ENCODE data around the gene TCOF1.

The TCOF1 gene

DNA sequence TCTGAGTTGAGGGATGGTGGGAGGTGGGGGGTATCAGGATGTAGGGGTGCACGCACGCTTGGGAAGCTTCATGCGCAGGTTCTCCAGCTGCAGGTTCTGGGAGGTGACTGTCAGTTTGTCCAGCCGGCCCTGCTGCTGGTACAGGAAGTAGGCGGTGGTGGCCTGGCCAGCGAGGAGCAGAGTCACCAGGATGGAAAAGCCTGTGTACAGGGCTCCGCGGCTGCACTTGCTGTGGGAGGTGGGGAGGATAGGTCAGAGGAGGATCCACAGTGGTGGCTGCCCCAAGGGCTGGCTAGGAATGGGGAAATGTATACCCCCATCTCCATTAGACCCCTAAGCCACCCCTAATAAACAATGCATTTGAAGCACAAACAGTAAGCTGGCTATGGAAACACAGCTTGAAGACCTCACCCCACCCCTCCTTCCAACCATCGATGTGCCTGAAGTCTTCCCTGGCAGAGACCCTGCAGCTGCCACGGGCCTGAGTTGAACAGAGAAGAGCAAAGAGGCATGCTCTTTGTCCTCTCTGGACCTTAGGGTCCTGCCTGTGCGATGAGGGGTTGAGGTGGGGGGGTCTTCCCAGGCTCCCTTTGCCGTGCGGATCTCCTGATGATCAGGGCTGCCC, 49.7 kb downstream of the TCOF1 start:
- no peak for TF ChIP-seq EZH2phosphoT487 (IDR thresholded peaks at IDR 0.05; ENCODE audit: low read depth)
- TF ChIP-seq, protein P1, sequence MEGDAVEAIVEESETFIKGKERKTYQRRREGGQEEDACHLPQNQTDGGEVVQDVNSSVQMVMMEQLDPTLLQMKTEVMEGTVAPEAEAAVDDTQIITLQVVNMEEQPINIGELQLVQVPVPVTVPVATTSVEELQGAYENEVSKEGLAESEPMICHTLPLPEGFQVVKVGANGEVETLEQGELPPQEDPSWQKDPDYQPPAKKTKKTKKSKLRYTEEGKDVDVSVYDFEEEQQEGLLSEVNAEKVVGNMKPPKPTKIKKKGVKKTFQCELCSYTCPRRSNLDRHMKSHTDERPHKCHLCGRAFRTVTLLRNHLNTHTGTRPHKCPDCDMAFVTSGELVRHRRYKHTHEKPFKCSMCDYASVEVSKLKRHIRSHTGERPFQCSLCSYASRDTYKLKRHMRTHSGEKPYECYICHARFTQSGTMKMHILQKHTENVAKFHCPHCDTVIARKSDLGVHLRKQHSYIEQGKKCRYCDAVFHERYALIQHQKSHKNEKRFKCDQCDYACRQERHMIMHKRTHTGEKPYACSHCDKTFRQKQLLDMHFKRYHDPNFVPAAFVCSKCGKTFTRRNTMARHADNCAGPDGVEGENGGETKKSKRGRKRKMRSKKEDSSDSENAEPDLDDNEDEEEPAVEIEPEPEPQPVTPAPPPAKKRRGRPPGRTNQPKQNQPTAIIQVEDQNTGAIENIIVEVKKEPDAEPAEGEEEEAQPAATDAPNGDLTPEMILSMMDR (IDR thresholded peaks at IDR 0.05; ENCODE audit: low read depth, low read length): no peak
- Histone ChIP-seq H3K4me1 (ENCODE audit: low read length) (peaks cover 22% of the 10 kb centered on the region), H3K36me3 (replicated peaks; ENCODE audit: low read depth, low read length) (peaks cover 84% of the 10 kb centered on the region), H4K20me1 (ENCODE audit: insufficient read depth, low read length) (peaks cover 96% of the 10 kb centered on the region), H3K27me3 (ENCODE audit: low read depth, low read length) (no peaks in the 10 kb centered on the region), H3K9me3 (ENCODE audit: insufficient read depth, low read length) (no peaks in the 10 kb centered on the region), H3K79me2 (ENCODE audit: low read length) (peaks cover 71% of the 10 kb centered on the region), H2AFZ (ENCODE audit: low read depth, low read length) (no peak overlapping the region), H3K4me3 (ENCODE audit: low read length) (peak overlapping the region; percentile 100), H3K9ac (ENCODE audit: low read length) (no peak overlapping the region), H3K27ac (ENCODE audit: low read length) (peak overlapping the region; percentile 100), H3K4me2 (ENCODE audit: low read length) (peak overlapping the region; percentile 82)

DNA sequence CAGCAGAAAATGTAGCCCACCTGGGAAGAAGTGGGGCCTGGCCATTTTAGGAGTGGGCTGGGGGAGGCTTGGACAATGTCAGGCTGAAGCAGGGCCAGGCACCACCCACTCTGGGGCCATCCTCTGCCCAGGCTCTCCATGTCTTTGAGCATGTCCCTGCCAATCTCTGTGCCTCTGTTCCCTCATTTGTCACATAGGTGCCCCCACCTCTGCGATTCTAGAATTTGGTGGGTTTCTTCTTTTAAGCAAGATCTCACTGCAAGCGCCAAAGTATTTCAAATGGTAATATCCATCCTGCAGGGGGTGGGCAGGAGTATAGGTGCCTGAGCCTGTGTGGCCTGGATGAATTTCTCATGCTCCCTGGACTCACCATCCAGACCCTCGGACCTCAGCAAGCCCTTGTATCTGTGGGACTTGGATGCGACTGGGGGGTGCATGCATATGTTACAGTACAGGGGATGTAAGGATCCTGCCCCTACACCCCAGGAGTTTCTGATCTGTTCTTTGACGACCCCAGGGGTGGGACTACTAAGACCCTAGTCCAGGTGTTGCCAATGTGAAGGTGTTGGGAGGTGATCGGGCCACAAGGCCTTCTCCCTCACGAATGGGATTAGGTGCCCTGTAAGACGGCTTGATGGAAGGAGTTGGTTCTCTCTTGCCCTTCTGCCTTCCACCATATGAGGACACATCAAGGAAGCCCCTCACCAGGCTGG, 50.9 kb downstream of the TCOF1 start:
- Histone ChIP-seq H3K27ac (ENCODE audit: low read length) (peak overlapping the region; percentile 100), H3K9ac (ENCODE audit: low read length) (peak overlapping the region; percentile 40), H2AFZ (ENCODE audit: low read depth, low read length) (no peak overlapping the region), H3K9me3 (ENCODE audit: insufficient read depth, low read length) (no peaks in the 10 kb centered on the region), H3K79me2 (ENCODE audit: low read length) (peaks cover 76% of the 10 kb centered on the region), H3K36me3 (replicated peaks; ENCODE audit: low read depth, low read length) (peaks cover 75% of the 10 kb centered on the region), H3K4me3 (ENCODE audit: low read length) (peak overlapping the region; percentile 100), H4K20me1 (ENCODE audit: insufficient read depth, low read length) (peaks cover 85% of the 10 kb centered on the region), H3K4me1 (ENCODE audit: low read length) (peaks cover 28% of the 10 kb centered on the region), H3K27me3 (ENCODE audit: low read depth, low read length) (no peaks in the 10 kb centered on the region), H3K4me2 (ENCODE audit: low read length) (peak overlapping the region; percentile 82)
- TF ChIP-seq EZH2phosphoT487 (IDR thresholded peaks at IDR 0.05; ENCODE audit: low read depth): no peak

DNA sequence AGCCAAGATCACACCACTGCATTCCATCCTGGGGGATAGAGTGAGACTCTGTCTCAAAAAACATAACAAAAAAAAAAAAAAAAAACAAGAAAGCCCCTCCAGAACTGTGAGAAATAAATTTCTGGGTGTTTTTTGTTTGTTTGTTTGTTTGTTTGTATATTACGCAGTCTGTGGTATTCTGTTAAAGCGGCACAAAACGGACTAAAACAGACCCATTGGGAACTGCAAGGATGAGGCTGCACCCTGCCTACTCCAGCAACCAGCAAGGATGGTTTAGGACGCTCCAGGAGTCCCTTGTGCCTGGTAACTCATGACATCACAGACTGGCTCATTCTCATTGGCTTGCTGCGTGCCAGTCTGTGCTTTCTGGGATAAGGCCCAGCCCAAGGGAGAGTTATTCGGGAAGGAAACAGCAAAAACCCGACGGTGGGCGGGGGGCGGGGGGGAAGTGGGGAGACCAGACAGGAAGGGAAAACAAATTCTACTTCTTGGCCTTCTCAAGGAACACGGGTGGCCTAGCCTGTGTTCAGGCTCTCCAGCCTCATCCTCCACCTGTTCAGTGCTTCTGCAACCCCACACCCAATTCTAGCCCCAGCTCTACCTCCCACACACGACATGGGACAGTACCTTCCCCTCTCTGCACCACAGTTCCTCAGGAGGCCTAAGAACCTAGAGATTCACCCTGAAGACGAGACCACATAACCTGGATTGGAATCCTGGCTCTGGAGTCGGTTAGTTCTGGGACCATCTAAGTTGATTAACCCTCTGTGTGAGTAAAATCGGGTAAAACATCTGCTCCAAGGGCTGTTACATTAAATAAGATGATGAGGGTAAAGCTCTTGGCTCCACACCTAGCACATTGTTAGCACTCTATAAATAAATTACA, 52.4 kb downstream of the TCOF1 start:
- peak overlapping the region; percentile 100 for H3K4me3 ChIP-seq (ENCODE audit: low read length)
- H3K4me1 ChIP-seq (ENCODE audit: low read length): peaks cover 42% of the 10 kb centered on the region
- H3K9me3 ChIP-seq (ENCODE audit: insufficient read depth, low read length): no peaks in the 10 kb centered on the region
- peak overlapping the region; percentile 100 for H3K27ac ChIP-seq (ENCODE audit: low read length)
- H3K36me3 ChIP-seq (replicated peaks; ENCODE audit: low read depth, low read length): peaks cover 64% of the 10 kb centered on the region
- peak overlapping the region; percentile 100 for H3K9ac ChIP-seq (ENCODE audit: low read length)
- TF ChIP-seq, protein P1 (IDR thresholded peaks at IDR 0.05; ENCODE audit: low read depth, low read length): no peak
- TF ChIP-seq EZH2phosphoT487 (IDR thresholded peaks at IDR 0.05; ENCODE audit: low read depth): no peak
- peaks cover 81% of the 10 kb centered on the region for H3K79me2 ChIP-seq (ENCODE audit: low read length)
- H2AFZ ChIP-seq (ENCODE audit: low read depth, low read length): no peak overlapping the region
- H3K27me3 ChIP-seq (ENCODE audit: low read depth, low read length): no peaks in the 10 kb centered on the region
- H4K20me1 ChIP-seq (ENCODE audit: insufficient read depth, low read length): peaks cover 72% of the 10 kb centered on the region
- H3K4me2 ChIP-seq (ENCODE audit: low read length): peak overlapping the region; percentile 100

DNA sequence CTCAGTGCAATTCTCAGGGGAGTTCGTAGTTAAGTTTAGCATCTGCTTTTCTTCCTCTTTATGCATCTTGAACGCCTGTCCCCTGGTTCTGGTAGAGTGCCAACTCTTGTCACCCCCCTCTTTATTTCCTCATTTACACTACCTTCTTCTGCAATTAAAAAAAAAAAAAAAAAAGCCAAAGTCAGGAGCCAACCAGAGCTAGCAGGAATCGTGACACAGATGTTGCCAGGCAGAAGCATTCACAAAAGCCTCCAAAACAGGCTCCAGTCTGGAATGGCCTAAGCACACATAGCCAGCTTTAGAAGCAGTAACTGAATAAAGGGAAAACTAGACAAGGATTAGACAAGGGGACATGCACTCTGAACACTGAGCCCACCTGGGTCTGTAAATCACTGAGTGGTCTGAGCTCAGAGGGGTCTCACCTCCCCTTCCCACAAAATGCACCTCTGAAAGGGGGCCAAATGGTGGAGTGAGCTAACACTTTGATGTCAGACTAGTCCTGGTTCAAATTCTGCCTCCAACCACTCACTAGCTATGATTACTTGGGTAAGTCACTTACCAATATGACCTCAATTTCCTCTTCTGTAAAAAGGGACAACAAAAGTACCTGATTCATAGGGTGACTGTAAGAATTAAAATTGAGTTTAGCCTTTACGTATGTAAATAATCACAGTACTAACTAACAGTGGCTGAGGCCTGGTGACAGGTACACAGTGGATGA, 53.2 kb downstream of the TCOF1 start:
- peak overlapping the region; percentile 100 for H3K4me2 ChIP-seq (ENCODE audit: low read length)
- peak overlapping the region; percentile 100 for H3K27ac ChIP-seq (ENCODE audit: low read length)
- H4K20me1 ChIP-seq (ENCODE audit: insufficient read depth, low read length): peaks cover 64% of the 10 kb centered on the region
- H3K36me3 ChIP-seq (replicated peaks; ENCODE audit: low read depth, low read length): peaks cover 58% of the 10 kb centered on the region
- peaks cover 78% of the 10 kb centered on the region for H3K79me2 ChIP-seq (ENCODE audit: low read length)
- H3K4me3 ChIP-seq (ENCODE audit: low read length): peak overlapping the region; percentile 100
- no peaks in the 10 kb centered on the region for H3K9me3 ChIP-seq (ENCODE audit: insufficient read depth, low read length)
- H3K4me1 ChIP-seq (ENCODE audit: low read length): peaks cover 45% of the 10 kb centered on the region
- H3K27me3 ChIP-seq (ENCODE audit: low read depth, low read length): no peaks in the 10 kb centered on the region
- TF ChIP-seq, protein P1 (IDR thresholded peaks at IDR 0.05; ENCODE audit: low read depth, low read length): no peak
- no peak for TF ChIP-seq EZH2phosphoT487 (IDR thresholded peaks at IDR 0.05; ENCODE audit: low read depth)
- H3K9ac ChIP-seq (ENCODE audit: low read length): peak overlapping the region; percentile 100
- H2AFZ ChIP-seq (ENCODE audit: low read depth, low read length): no peak overlapping the region

All from OCI-LY3 (cell line).